Activated CD4-positive, alpha-beta T cell treated with anti-CD3 and anti-CD28 coated beads, Interleukin-2, Interleukin-6, amounts not matched to agents 100 ng/mL and 50 ng/mL, durations not matched to agents 16 hours and 8 hours (primary cell): ENCODE data around the gene BORA.
A peak's percentile ranks its signal among the peaks of the same experiment; 100 is the strongest.
"Not testable (repeated sequence)": the region's sequence is repeated elsewhere in the genome, so short reads cannot be mapped to it uniquely, and the experiment has no call there.

Experiments
- DNase-seq: peaks from one replicate; pipeline ENCODE4 v3.0.0-alpha.2; 2020

The BORA gene

GRCh38 chr13:72774019-72774418, 46.3 kb downstream of the BORA start:
- no peak for DNase-seq

- DNase-seq, result peak; percentile 98
Measured at GRCh38 chr13:72781451-72782439, 54.0 kb downstream of the BORA start, which contains the start of the genes DIS3 and PIBF1. TSS of gene DIS3 (minus strand) at chr13:72781900. CDS start at chr13:72781832, 68 bp downstream. TSS of gene PIBF1 (plus strand) at chr13:72782133. CDS start at chr13:72783470, 1,337 bp downstream.

DNA sequence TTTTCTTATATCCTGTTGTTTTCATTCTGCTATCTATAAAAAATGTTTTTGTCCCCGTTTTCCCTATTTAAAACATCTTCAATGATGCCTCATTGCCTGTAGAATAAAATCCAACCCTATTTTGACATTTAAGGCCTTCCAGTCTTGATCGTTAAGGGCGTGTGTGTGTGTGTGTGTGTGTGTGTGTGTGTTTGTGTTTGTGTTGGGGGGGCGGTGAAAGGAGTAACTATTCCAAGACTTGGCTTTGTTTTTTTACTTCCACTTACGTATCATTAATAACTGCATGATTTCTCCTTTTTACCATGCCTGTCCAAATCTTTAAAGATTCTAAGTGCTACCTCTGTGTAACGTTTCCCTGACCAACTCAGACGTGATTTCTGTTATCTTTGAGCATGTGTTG, 55.0 kb downstream of the BORA start:
- peak; percentile 13 for DNase-seq

- not testable (repeated sequence) for DNase-seq
Measured at GRCh38 chr13:72784679-72785078, 57.0 kb downstream of the BORA start.

- no peak for DNase-seq
Measured at GRCh38 chr13:72788831-72789230, 61.1 kb downstream of the BORA start.

- DNase-seq, result no peak
Measured at GRCh38 chr13:72792640-72793039, 64.9 kb downstream of the BORA start.

GRCh38 chr13:72798817-72799216, 71.1 kb downstream of the BORA start:
- DNase-seq, result no peak

DNA sequence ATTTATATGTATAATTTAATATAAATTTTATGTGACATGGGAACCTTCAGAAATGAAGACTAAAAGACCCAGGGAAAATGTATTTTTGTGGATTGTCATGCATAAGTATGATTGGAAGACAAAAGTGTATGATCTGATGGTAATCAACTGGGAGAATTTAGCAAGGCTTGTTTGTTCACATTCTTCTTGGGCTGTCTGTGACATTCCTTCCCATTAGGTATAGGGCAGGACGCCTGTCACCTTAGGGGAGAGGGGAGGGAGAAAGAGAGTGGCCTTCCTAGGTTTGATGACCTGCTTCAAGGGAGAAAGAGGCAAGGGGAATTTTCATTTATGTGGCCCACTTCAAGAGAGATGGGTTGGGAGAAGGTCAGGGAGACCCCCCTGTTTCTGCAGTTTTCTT, 76.6 kb downstream of the BORA start:
- DNase-seq, result no peak
